Epithelial cell of esophagus (primary cell): ENCODE measurements around the gene LY6G5C.
A peak's percentile ranks its signal among the peaks of the same experiment; 100 is the strongest.

Experiments used
- DNase-seq: peaks from one replicate; pipeline ENCODE4 v3.0.0; 2010; ENCODE audit warnings: low read depth
- H3K4me3 ChIP-seq: 2 replicates; pipeline ENCODE4 v1.5.1; 2011; ENCODE audit warnings: mild to moderate bottlenecking, low read length, control low read depth
- CTCF ChIP-seq: IDR thresholded peaks from 2 replicates; pipeline ENCODE4 v1.5.1; 2011; ENCODE audit warnings: low read depth, mild to moderate bottlenecking, low read length, control low read depth, inconsistent platforms; ENCODE audit not compliant: insufficient read depth; ENCODE audit errors: missing control alignments

The LY6G5C gene

GRCh38 chr6:31677955-31678354 is 2.9 kb downstream of the LY6G5C start:
- no peak for TF ChIP-seq CTCF
- DNase-seq: no peak
- no peak overlapping the region for H3K4me3 ChIP-seq

- peak; percentile 38 for DNase-seq
- no peak overlapping the region for H3K4me3 ChIP-seq
- TF ChIP-seq CTCF: no peak
Measured at GRCh38 chr6:31676904-31677303, 4.0 kb downstream of the LY6G5C start.

GRCh38 chr6:31676322-31676903 is 4.5 kb downstream of the LY6G5C start:
- TF ChIP-seq CTCF: no peak
- H3K4me3 ChIP-seq: no peak overlapping the region
- DNase-seq: no peak

GRCh38 chr6:31669676-31670075 is 11.2 kb downstream of the LY6G5C start, which contains the start of gene LY6G5B:
Gene LY6G5B (plus strand): TSS chr6:31669976. CDS start chr6:31670951, 975 bp downstream.
- no peak within 1 kb of the TSS for H3K4me3 ChIP-seq
- no peak for DNase-seq
- no peak for TF ChIP-seq CTCF

GRCh38 chr6:31666337-31666965 is 14.4 kb downstream of the LY6G5C start:
- peak overlapping the region; percentile 66 for H3K4me3 ChIP-seq
- no peak for TF ChIP-seq CTCF
- peak; percentile 31 for DNase-seq

GRCh38 chr6:31665501-31666336 is 15.1 kb downstream of the LY6G5C start, which contains the start of gene CSNK2B:
Gene CSNK2B (plus strand): TSS chr6:31666080. CDS start chr6:31666832, 752 bp downstream.
- TF ChIP-seq CTCF: peak; percentile 7
- peak within 1 kb of the TSS; percentile 66 for H3K4me3 ChIP-seq
- DNase-seq: peak; percentile 99
